Hematopoietic multipotent progenitor cell treated with erythropoietin and hydrocortisone succinate and interleukin-3 and kit ligand, for 15 days (in vitro differentiated cells): ENCODE data around the gene UBAP2L.
"Not testable (repeated sequence)": the region's sequence is repeated elsewhere in the genome, so short reads cannot be mapped to it uniquely, and the experiment has no call there.

Experiments
- DNase-seq: peaks from one replicate; pipeline ENCODE4 v3.0.0-alpha.2; 2015; ENCODE audit warnings: low spot score

Gene UBAP2L

DNA sequence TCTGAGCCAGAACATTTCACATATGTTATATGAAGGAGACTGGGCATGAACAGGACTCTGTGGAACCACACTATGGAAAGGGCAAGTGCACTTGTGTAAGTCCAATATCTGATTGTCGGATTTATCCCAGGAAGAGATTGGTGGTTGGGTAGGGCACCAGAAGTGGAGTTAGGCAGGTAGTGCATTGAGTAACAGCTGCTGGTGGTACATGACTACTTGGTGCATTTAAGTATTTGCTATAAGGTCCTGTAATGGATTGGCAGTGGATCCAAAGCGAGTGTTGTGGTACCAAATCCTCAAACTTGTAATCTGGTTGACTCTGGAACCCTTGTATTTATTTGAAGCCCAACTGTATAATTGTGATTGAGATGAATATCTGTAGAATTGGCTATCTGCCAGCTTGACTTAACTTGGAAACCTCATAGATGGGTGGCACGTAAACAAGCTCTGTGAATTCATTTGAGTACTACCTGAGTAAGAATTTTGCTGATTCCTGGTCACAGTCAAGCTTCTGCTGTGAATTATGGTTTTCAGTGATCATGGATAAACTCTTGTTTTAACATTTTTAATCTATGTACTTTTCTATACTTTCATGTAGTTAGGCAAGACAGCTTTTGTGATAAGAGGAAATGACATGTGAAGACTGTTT is 21.1 kb downstream of the UBAP2L start:
- peak; percentile 33 for DNase-seq

DNA sequence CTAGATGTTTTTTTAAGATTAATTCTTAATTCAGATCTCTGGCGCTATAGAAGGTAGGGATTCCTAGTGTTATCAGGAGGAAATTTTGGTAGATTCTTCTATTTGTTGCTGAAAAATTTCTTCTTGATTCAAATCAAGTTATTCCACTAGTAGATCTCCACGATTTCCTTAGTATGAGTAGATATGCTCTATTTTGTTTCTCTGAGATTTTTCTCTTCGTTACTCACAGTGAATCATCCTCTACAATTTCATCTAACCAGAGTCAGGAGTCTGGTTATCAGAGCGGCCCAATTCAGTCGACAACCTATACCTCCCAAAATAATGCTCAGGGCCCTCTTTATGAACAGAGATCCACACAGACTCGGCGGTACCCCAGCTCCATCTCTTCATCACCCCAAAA is 32.9 kb downstream of the UBAP2L start:
- DNase-seq: no peak

DNA sequence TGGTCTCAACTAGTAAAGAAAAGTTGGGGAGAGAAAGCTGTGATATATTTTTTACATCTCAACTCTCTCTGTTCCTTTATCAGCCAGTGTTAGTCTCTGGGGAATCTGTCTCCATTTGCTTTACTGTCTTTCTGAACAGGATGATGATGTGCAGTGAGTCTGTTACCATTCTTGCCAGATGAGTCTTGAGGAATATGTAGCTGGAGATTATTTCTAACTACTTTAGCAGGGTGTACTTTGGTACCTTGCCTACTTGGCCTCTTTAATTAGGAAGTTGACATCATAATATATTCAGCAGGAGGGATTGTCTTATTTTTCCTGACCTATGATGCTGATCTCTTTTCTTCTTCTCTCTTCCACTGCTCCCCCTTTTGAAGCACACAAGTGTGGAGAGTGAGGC is 35.9 kb downstream of the UBAP2L start:
- no peak for DNase-seq

DNA sequence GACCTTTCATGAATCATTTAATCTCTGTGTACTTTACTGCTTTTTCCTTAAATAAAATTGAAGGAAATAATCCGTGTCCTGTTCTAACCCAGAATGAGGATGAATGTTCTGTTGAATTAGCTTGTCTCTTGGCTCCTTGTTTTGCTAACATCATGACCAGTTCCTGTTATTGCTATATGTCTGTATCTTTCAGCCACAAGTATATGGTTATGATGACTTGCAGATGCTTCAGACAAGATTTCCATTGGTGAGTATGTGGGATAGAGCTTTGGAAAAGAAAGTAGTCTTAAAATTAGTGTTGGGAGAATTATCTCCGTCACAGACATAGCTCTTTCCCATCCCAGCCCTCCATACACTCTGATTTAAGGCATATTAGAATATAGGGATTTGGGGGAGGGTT is 38.0 kb downstream of the UBAP2L start:
- no peak for DNase-seq

DNA sequence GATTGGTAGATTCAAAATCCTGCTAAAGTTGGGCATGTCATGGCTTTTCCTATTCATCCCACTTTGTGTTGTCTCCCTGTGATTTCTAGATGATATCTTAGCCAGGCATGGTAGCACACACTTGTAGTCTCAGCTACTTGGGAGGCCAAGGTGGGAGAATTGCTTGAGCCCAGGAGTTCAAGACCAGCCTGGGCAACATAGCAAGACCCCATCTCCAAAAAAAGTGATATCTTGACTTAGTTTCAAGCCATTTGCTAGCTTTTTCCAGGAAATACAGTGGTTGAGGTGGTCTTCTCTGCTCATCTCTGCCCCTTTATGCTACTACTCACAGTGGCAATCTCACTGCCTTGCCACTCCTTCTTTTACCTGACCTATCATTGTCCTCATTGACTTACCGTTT is 39.4 kb downstream of the UBAP2L start:
- DNase-seq: no peak

DNA sequence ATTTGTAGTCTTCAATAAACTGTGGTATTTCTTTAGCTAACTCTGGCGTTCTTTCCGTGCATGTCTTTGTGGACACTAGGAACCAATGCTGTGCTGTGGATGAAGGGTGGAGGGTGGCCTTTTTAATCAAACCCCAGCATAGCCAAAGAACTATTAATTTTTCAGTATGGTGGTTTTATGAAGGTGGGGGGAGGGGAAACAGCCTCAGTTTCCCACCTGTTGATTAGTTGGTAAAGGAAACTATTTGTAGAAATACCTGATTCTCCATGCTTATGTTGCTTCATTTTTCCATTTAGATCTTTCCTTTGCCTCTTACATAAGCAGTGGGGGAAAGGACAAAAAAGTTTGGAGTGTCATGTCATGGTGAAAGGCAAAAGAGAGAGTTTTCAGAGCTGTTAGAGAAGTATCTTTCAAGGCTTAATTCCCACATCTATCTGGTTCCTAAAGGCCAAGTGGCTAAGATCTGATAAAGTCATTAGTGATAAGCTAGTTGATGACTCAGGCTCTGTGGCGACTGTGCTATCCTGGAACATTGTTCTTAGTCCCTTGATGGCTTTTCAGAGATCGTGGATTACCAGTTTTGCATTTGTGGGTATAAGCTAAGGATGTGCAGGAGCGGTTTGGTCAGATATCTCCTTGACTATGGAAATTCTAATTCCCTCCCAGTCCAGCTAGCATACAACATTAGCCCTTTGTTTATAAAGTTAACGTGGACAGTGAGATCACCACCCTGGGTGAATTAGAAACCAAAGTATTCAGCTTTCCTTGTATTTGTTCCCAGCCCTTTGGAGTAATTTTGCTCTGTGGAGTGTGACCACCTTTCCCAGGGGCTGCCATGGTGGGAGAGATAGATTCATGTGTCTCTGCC is 42.9 kb downstream of the UBAP2L start:
- DNase-seq: no peak

DNA sequence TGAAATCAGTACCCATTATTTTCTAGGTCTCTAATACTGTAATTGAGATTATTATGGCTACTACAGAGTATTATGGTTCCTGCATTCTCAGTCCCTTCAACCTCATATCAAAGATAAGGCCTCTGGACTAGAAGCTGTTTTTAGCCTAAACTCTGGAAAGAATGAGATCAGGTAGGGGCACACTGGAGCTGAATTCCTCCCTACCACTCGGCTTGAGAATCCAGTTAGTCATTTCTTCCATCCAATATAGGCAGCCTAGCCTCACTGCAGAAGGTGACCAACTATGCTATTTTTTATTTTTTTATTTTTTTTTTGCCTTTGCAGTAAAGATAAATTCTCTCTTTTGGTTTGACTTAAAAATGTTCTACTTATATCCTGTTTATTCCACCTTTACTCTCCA is 43.7 kb downstream of the UBAP2L start:
- DNase-seq: no peak

DNA sequence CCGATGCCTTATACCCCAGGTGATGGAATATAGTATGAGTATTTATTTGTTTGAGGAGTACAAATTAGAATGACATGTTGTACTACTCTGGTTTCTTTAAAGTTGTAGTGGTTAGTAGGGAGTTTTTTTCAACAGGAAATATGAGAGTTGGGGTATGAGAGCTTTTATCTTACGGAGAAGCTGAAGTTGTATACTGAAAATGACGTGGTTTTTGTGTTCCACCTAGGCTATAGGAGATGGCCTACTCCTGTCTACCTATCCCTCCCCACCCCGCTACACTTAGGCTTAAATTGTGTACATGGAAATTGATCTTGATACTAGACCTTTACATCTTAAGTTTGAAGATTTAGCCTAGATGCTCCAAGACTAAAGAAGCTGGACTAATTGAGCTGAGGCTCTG is 44.8 kb downstream of the UBAP2L start:
- no peak for DNase-seq

DNA sequence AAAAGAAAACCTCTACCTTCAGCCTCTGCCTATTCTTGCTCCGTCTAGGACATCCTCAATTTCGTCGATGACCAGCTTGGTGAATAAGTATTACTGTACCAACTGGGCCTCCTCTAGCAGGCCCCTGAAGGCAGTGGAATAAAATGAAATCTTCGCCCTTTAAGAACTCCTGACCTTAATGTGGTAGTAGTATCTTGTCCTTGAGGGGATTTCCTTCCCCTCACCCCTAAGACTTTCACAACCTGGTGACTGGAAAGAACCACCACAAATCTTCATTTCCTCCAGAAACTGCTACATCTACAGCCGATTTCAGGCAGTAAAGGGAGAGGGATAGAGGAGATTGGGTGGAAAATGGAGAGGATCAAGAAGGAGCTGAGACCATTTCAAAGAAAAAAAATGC is 50.1 kb downstream of the UBAP2L start:
- DNase-seq: no peak

DNA sequence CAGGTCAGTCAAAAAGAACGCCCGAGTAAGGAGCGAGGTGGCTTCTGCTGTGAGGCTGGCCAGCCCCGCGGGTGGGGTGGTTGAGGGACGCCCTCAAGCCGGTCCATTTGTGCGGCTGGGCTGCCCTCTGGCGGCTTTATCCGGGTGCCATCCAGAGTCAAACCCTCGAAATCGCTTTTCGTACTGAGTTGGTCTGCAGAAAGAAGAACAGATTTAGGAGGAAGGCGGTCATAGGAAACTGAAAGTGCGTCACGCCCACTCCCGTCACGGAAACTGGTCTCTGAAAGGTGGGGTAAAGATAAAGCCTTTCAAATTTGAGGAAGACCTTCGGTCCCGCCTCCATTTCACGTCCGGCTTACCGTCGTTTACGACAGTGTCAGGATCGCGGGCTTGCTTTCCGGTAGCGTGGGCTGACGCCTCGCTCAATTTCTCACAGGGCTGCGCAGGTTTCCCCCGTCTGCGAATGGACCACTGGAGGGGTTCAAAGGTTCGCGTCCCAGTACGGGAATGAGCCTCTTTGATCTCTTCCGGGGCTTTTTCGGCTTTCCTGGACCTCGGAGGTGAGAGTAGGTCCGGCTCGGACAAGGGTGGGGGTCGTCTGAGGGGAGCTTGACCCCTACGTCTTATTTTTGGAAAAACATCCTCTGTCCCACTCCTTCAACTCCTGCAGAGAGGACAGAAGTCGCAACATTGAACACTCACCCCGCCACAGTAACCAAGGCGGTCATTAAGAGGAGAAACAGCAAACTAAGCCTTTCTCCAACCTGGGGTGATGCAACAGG is 51.7 kb downstream of the UBAP2L start, which contains the start of gene HAX1:
Gene HAX1, plus strand, starts transcription at position 413 of the 782 bp plus-strand sequence. Its CDS starts 95 bp downstream, at position 508.
- peak; percentile 95 for DNase-seq

DNA sequence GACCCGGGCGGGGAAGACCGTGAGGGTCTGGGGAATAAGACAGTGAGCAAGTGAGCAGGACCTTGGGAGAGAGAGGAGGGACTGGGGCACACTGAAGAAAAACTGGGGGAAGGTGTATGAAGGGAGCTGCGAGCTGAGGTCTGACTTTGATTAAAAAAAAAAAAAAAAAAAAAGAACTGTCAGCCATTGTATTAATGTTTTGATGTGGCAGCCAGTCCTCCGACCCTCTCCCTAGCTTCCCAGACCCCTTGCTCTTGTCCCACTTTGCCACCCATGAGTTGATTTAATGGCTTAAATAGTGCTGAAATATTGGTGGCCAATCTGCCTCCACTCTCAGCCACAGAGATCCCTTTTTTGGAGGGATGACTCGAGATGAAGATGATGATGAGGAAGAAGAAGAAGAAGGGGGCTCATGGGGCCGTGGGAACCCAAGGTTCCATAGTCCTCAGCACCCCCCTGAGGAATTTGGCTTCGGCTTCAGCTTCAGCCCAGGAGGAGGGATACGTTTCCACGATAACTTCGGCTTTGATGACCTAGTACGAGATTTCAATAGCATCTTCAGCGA is 52.3 kb downstream of the UBAP2L start:
- DNase-seq: no peak

DNA sequence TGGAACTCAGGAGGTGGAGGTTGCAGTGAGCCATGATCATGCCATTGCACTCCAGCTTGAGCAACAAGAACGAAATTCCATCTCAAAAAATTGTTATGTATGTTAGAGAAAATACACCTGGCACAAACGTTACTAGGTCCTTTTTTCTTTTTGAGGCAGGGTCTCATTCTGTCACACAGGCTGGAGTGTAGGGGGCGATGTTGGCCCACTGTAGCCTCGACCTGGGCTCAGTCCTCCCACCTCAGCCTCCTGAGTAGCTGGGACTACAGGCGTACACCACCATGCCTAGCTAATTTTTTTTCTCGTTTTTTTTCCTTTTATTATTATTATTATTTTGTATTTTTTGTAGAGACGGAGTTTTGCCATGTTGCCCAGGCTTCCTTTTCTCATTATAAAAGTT is 56.0 kb downstream of the UBAP2L start:
- DNase-seq: no peak

DNA sequence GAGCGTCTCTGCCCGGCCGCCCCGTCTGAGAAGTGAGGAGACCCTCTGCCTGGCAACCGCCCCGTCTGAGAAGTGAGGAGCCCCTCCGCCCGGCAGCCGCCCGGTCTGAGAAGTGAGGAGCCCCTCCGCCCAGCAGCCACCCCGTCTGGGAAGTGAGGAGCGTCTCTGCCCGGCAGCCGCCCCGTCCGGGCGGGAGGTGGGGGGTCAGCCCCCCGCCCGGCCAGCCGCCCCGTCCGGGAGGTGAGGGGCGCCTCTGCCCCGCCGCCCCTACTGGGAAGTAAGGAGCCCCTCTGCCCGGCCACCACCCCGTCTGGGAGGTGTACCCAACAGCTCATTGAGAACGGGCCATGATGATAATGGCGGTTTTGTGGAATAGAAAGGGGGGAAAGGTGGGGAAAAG is 66.8 kb downstream of the UBAP2L start:
- DNase-seq: not testable (repeated sequence)

DNA sequence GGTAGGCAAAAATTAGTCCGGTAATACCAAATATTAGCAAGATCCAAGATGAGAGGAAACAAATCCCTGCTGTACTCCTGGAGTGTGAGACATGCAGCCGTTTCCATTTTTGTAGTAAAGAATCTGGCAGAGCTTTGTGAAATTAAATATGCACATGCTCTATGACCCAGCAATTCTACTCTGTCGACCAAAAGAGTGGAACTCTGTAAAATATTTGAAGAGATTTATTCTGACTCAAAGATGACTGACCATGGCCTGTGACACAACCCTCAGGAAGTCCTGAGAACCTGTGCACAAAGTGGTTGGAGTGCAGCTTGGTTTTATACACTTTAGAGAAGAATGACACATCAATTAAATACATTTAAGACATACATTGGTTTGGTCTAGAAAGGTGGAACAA is 67.9 kb downstream of the UBAP2L start:
- DNase-seq: no peak

DNA sequence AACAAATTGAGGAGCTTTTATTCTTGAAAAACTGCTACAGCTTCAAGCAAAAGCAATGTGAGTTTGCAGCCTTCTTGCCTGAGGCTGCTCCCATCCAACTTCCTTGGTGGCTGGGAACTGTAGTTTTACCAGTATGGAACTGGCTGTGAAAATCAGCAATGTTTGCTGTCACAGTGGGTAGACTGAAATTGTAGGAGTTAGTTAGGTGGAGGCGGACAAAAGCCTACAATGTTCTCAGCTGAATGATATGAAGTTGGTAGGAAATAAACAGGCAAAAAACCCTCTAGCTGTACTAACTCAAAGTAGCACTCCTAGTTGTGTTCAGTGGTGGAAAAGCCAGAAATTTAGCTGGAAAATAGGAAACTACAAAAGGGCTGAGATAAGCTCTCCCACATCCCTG is 70.2 kb downstream of the UBAP2L start:
- DNase-seq: no peak

DNA sequence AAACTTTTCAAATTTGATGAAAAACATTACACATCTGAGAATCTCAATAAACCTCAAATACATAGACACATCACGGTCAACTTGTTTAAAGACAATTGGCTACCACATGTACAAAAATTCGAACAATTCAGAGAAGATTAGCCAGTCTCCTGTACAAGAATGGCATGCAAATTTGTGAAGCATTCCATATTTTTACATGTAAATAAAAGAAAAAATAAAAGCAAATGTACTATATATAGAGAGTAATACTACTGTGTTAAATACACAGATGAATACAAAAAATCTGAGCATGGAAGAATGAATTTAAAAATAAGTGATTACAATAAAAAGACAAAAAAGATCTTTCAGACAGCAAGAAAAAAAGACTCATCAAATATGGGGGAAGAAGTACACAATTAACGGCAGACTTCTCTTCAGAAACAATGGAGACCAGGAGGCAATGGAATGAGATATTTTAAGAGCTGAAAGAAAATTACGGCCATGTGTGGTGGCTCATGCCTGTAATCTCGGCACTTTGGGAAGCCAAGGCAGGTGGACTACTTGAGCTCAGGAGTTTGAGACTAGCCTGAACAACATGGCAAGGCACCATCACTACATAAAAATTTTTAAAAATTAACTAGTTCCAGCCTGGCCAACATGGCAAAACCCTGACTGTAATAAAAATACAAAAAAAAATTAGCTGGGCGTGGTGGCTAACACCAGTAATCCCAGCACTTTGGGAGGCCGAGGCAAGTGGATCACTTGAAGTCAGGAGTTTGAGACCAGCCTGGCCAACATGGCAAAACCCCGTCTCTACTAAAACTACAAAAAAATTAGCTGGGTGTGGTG is 74.9 kb downstream of the UBAP2L start:
- no peak for DNase-seq

DNA sequence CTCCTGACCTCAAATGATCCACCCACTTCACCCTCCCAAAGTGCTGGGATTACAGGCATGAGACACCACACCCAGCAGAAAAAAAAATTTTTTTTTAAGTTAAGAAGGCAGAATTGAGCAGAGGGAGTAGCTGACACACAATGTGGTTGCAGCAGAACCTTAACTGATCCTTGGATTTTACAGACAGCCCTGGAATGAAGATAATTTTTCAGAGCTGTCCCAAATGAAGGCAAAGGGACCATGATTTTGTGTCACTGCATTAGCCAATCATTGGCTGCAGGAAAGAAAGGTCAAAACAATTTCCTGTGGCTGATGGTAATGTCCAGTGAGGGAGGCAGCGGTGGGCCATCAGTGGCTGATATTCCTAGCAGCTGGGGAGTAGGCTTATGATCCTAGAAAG is 80.8 kb downstream of the UBAP2L start:
- no peak for DNase-seq

DNA sequence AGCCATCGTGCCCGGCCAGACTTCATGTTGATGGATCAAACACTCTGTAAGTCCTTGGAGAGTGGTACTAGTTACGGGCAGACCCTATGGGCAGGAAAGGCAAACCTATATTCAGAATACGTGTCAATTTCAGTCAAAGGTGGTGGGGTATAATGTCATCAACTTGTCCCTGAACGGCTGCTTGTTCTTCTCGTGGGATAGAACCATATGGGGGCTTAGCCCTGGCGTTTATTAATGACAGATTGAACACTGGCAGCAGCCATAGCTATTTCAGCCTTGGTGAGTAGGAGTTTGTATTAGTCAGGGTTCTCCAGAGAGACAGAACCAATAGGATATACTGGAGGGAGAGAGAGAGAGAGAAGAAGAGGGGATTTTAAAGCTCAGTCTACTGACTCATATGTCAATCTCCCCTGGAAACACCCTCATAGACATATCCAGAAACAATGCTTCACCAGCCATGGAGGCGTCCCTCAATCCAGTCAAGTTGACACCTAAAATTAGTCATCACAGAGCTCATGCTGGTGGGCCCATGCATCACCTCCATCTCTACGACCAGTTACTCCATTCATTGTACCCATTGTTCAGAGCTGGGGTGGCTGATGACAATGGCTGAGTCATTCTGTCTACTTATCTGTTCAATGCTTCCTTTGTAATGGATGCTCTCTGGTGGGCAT is 84.0 kb downstream of the UBAP2L start:
- DNase-seq: no peak

DNA sequence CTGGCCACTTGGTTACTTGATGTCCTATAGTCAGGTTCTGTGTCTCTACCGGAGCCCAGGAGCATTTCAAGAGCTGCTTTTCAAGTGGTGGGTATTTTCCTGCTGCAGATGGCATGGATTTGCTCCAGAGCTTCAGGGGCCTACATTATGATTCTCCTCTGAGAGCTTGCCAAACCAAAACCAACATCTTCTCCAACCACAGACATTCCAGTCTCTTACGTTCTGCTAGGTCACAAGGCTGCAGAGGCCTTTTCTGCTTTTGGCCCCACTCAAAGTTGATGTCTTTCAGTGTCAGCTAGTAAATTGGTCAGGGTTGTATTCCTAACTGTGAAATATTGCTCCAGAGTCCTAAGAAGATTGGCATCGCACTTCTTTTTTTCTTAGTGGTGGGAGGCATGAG is 85.4 kb downstream of the UBAP2L start:
- no peak for DNase-seq

DNA sequence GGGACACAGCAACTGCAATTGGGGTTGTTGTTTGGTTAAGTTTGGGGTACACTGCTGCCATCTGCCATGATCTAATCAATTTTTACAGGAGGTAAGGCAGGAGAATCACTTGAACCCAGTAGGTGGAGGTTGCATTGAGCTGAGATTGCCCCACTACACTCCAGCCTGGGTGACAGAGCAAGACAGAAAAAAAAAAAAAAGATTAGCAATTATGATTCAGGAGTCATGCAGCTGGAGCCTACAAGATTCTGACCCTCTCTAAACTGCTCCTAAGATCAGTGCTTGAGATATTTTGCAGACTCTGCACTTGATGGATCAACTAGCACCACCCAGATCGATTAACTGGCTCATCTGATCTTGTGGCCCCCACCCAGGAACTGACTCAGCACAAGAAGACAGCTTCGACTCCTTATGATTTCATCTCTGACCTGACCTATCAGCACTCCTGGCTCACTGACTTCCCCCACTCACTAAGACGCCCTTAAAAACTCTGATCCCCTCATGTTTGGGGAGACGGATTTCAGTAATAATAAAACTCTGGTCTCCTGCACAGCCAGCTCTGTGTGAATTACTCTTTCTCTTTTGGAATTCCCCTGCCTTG is 87.0 kb downstream of the UBAP2L start:
- DNase-seq: not testable (repeated sequence)

DNA sequence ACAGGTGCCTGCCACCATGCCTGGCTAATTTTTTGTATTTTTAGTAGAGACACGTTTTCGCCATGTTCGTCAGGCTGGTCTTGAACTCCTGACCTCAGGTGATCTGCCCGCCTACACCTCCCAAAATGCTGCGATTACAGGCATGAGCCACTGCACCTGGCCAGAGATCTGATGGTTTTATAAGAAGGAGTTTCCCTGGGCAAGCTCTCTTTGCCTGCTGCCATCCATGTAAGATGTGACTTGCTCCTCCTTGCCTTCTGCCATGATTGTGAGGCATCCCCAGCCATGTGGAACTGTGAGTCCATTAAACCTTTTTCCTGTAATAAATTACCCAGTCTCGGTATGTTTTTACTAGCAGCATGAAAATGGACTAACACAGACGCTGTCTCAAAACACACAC is 88.4 kb downstream of the UBAP2L start:
- DNase-seq: not testable (repeated sequence)
